H1 (cell line): ENCODE data around the gene NEU2. TPM values are rescaled to one million over a fixed set of nuclear protein-coding genes. Genes with fewer than 3 reads are reported as not detected.

Source experiments
- CTCF ChIA-PET: fragments of 300-600 bp; sonication (Branson Sonifier 250); formaldehyde crosslinking; loops from one replicate; lab custom pipeline; 2021; ENCODE audit not compliant: partially characterized antibody; lab: Charles Lee
- POLR2A ChIA-PET: fragments of 300-600 bp; sonication (Branson Sonifier 250); formaldehyde crosslinking; loops from one replicate; lab custom pipeline; 2021; ENCODE audit warnings: inconsistent platforms; ENCODE audit not compliant: partially characterized antibody; lab: Charles Lee
- DNase-seq, 2 experiments: peaks; one replicate each; pipeline versions ENCODE4 v3.0.0 to v3.0.0-alpha.2; 2010 to 2022; ENCODE audit warnings: low spot score in 2 of 2, low read depth in 1 of 2, mixed read lengths in 1 of 2
- FAIRE-seq: peaks from 2 replicates; lab custom pipeline; 2011; peaks lifted over from hg19 to GRCh38; lab: Jason Lieb, UNC
- H2AFZ ChIP-seq: 2 replicates; pipeline ENCODE4 v1.8.1; 2012; ENCODE audit warnings: low read length, inconsistent platforms
- H2AK5ac ChIP-seq: 2 replicates; pipeline ENCODE4 v1.6.1; 2013; ENCODE audit warnings: low read depth, low read length
- H2BK120ac ChIP-seq: replicated peaks from 2 replicates; pipeline ENCODE3; 2013; ENCODE audit warnings: low read depth, low read length, inconsistent platforms
- H2BK12ac ChIP-seq: 2 replicates; pipeline ENCODE4 v1.6.1; 2013; ENCODE audit warnings: low read depth, low read length
- H2BK15ac ChIP-seq: 2 replicates; pipeline ENCODE4 v1.6.1; 2013; ENCODE audit warnings: low read length
- H2BK20ac ChIP-seq: 2 replicates; pipeline ENCODE4 v1.6.1; 2013; ENCODE audit warnings: low read length
- H2BK5ac ChIP-seq: 2 replicates; pipeline ENCODE4 v1.6.1; 2013; ENCODE audit warnings: low read depth, low read length
- H3K14ac ChIP-seq: 2 replicates; pipeline ENCODE4 v1.6.1; 2013; ENCODE audit warnings: inconsistent platforms; ENCODE audit not compliant: insufficient read length
- H3K18ac ChIP-seq: 2 replicates; pipeline ENCODE4 v1.6.1; 2013; ENCODE audit warnings: low read length; ENCODE audit errors: extremely low read depth
- H3K23ac ChIP-seq: 2 replicates; pipeline ENCODE4 v1.6.1; 2013; ENCODE audit warnings: inconsistent platforms; ENCODE audit not compliant: insufficient read length
- H3K23me2 ChIP-seq: 2 replicates; pipeline ENCODE4 v1.6.1; 2013; ENCODE audit warnings: low read depth, low read length
- H3K27ac ChIP-seq: 2 replicates; pipeline ENCODE4 v1.6.1; 2011; ENCODE audit warnings: low read depth, low read length, inconsistent platforms
- H3K27me3 ChIP-seq, 4 experiments: replicated peaks in 1 of 4; 1 replicate in 1 of 4; 2 replicates in 3 of 4; pipeline versions ENCODE4 v1.6.1 to v1.8.1; 2011 to 2013; ENCODE audit warnings: low read length in 3 of 4, mild to moderate bottlenecking in 3 of 4, inconsistent platforms in 2 of 4, mixed read lengths in 2 of 4, moderate library complexity in 1 of 4; ENCODE audit not compliant: control insufficient read depth in 3 of 4, insufficient read depth in 3 of 4; ENCODE audit errors: extremely low read depth in 1 of 4
- H3K36me3 ChIP-seq, 4 experiments: 2 replicates each; pipeline versions ENCODE4 v1.6.1 to v1.8.1; 2011 to 2013; ENCODE audit warnings: mild to moderate bottlenecking in 4 of 4, low read length in 3 of 4, moderate library complexity in 2 of 4, control low read depth in 1 of 4, inconsistent platforms in 1 of 4; ENCODE audit not compliant: insufficient read depth in 4 of 4, control insufficient read depth in 2 of 4
- H3K4ac ChIP-seq: replicated peaks from 2 replicates; pipeline ENCODE3; 2013; ENCODE audit warnings: low read length, low read depth, mixed read lengths, inconsistent platforms; ENCODE audit not compliant: insufficient read length
- H3K4me1 ChIP-seq, 4 experiments: replicated peaks in 1 of 4; 1 replicate in 1 of 4; 2 replicates in 3 of 4; pipeline versions ENCODE4 v1.6.1 to v1.8.1; 2011 to 2013; ENCODE audit warnings: low read length in 3 of 4, inconsistent platforms in 2 of 4, mixed read lengths in 1 of 4; ENCODE audit not compliant: insufficient read depth in 4 of 4, control insufficient read depth in 3 of 4
- H3K4me2 ChIP-seq, 2 experiments: 2 replicates each; pipeline versions ENCODE4 v1.6.1 to v1.8.1; 2011 to 2013; ENCODE audit warnings: low read depth in 2 of 2, low read length in 2 of 2, control low read depth in 1 of 2, inconsistent platforms in 1 of 2, mild to moderate bottlenecking in 1 of 2; ENCODE audit not compliant: insufficient read depth in 1 of 2
- H3K4me3 ChIP-seq, 4 experiments: fragments of 200-600, 300-600 bp in 1 of 4; sonication (generic), shearing (Covaris generic), sonication (Bioruptor Twin) in 1 of 4; 2 replicates each; pipeline versions ENCODE4 v1.5.1 to v1.8.1; 2011 to 2016; ENCODE audit warnings: low read length in 4 of 4, low read depth in 3 of 4, control low read depth in 2 of 4, inconsistent platforms in 2 of 4, mild to moderate bottlenecking in 2 of 4, mixed read lengths in 1 of 4, moderate library complexity in 1 of 4; ENCODE audit not compliant: insufficient read depth in 2 of 4; ENCODE audit errors: extremely low read depth in 1 of 4
- H3K56ac ChIP-seq: replicated peaks from 2 replicates; pipeline ENCODE3; 2013; ENCODE audit warnings: low read depth, mild to moderate bottlenecking, mixed read lengths, low read length, inconsistent platforms; ENCODE audit not compliant: insufficient read length
- H3K79me1 ChIP-seq: 2 replicates; pipeline ENCODE4 v1.6.1; 2013; ENCODE audit warnings: low read depth, low read length, control low read depth
- H3K79me2 ChIP-seq, 2 experiments: 2 replicates each; pipeline versions ENCODE4 v1.6.1 to v1.8.1; 2012 to 2013; ENCODE audit warnings: low read length in 2 of 2, mild to moderate bottlenecking in 2 of 2, inconsistent platforms in 1 of 2; ENCODE audit not compliant: insufficient read depth in 2 of 2, control insufficient read depth in 1 of 2
- H3K9ac ChIP-seq, 4 experiments: replicated peaks in 1 of 4; 1 replicate in 1 of 4; 2 replicates in 3 of 4; pipeline versions ENCODE4 v1.6.1 to v1.8.1; 2011 to 2013; ENCODE audit warnings: low read depth in 3 of 4, low read length in 3 of 4, control low read depth in 2 of 4, mild to moderate bottlenecking in 2 of 4, moderate library complexity in 2 of 4, inconsistent platforms in 1 of 4; ENCODE audit errors: extremely low read depth in 1 of 4
- H3K9me3 ChIP-seq, 2 experiments: 2 replicates each; pipeline versions ENCODE4 v1.6.1 to v1.8.1; 2012 to 2013; ENCODE audit warnings: mild to moderate bottlenecking in 2 of 2, moderate library complexity in 2 of 2, control low read depth in 1 of 2, inconsistent platforms in 1 of 2, low read depth in 1 of 2, low read length in 1 of 2, mixed read lengths in 1 of 2; ENCODE audit not compliant: insufficient read depth in 2 of 2
- H4K20me1 ChIP-seq, 2 experiments: replicated peaks in 1 of 2; 2 replicates each; pipeline versions ENCODE3 to v1.8.1; 2011 to 2013; ENCODE audit warnings: inconsistent platforms in 2 of 2, low read length in 2 of 2, mild to moderate bottlenecking in 1 of 2; ENCODE audit not compliant: insufficient read depth in 2 of 2, control insufficient read depth in 1 of 2
- H4K5ac ChIP-seq: 2 replicates; pipeline ENCODE4 v1.6.1; 2013; ENCODE audit warnings: low read length, low read depth, mixed read lengths, inconsistent platforms; ENCODE audit not compliant: insufficient read length
- H4K8ac ChIP-seq: 2 replicates; pipeline ENCODE4 v1.8.0; 2013; ENCODE audit warnings: mild to moderate bottlenecking, moderate library complexity, low read length, inconsistent platforms; ENCODE audit not compliant: insufficient read depth; ENCODE audit errors: extremely low read depth
- H4K91ac ChIP-seq: replicated peaks from 2 replicates; pipeline ENCODE3; 2013; ENCODE audit warnings: low read length, mixed read lengths, inconsistent platforms; ENCODE audit not compliant: insufficient read length
- WGBS, 2 experiments: shearing (Covaris generic) in 1 of 2; methylation state at CpG; one replicate each; pipeline versions ENCODE4 v1.1.6 to v1.1.7; 2013 to 2015; ENCODE audit warnings: low lambda C conversion rate in 2 of 2, mixed read lengths in 2 of 2, inconsistent platforms in 1 of 2, low coverage in 1 of 2, missing lambda C conversion rate in 1 of 2; ENCODE audit not compliant: insufficient replicate concordance in 2 of 2, insufficient coverage in 1 of 2, insufficient read length in 1 of 2; ENCODE audit errors: extremely low coverage in 1 of 2, missing lambda C conversion rate in 1 of 2; 5-methylcytosine and 5-hydroxymethylcytosine counted together
- polyA plus RNA-seq, 7 experiments: library from polyadenylated mRNA; depleted of rRNA in 3 of 7; stranded (reverse) in 5 of 7; unstranded in 2 of 7; fragments of >200 nt in 5 of 7; fragments of 200-250 nt in 2 of 7; gene quantifications; 1 replicate in 5 of 7; 2 replicates in 1 of 7; 4 replicates in 1 of 7; pipeline versions ENCODE4 v1.2.1 to v1.2.3, GENCODE V29; 2011 to 2013; ENCODE audit warnings: missing spikeins in 2 of 7, mixed read lengths in 2 of 7
- total RNA-seq: library from RNA; stranded (reverse); fragmentation: NEBNext Ultra II Directional; extraction: Animal tissue kit (Norgen Biotek cat#: 25700); gene quantifications from 2 replicates; pipeline ENCODE4 v1.2.1, GENCODE V29; 2021

Gene NEU2
- total and polyA plus RNA-seq, 2 of the 8 experiments (the other 6 are each of a cell fraction or from before 2014, with no cell fraction given) = 0.12 TPM; not detected in 1

DNA sequence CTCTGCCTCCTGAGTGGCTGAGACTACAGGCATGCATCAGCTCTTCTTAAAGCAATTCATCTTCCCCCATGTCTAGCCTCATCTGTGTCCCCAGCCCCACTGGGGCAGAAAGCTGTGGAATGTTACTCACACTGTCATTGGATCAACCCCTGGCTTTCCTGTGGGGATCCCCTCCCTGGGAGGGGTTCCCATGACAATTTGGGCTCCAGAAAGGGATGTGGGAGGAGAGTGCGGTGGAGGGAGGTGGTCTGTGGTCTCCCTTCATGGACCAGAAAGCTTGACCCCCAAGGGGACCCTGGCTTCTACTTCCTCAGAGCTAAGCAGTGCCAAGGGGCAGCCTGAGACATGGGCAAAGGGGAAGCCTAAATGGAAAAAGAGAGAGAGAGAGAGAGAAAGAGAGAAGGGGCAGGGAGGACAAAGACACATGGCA lies 20.8 kb upstream of the NEU2 start:
- ChIA-PET CTCF (interaction anchor here (0.6 to 2.9 kb wide), 3 partner anchors 14 to 240 kb away, joined by 3 to 10 read pairs (median 3); partner anchors contain the start of gene ATG16L1), POLR2A (interaction anchor here (1.1 kb wide), 1 partner anchor 37 kb away, joined by 3 read pairs; no protein-coding TSS in a partner anchor)
- Histone ChIP-seq H4K5ac (no peak overlapping the region), H2AFZ (no peak overlapping the region), H3K36me3 (no peaks in the 10 kb centered on the region), H3K79me1 (no peaks in the 10 kb centered on the region), H3K79me2 (no peaks in the 10 kb centered on the region), H3K4me2 (no peak overlapping the region), H2BK5ac (no peak overlapping the region), H3K4ac (no peak overlapping the region), H2BK20ac (no peak overlapping the region), H2BK120ac (no peak overlapping the region), H3K9me3 (no peaks in the 10 kb centered on the region), H3K4me1 (no peaks in the 10 kb centered on the region), H3K18ac (no peak overlapping the region), H3K23ac (no peak overlapping the region), H4K91ac (no peak overlapping the region), H3K4me3 (no peak overlapping the region), H2AK5ac (no peak overlapping the region), H3K27me3 (no peaks in the 10 kb centered on the region), H3K56ac (no peak overlapping the region), H3K14ac (no peak overlapping the region), H2BK12ac (no peak overlapping the region), H3K9ac (no peak overlapping the region), H2BK15ac (no peak overlapping the region), H4K8ac (no peak overlapping the region), H3K27ac (no peak overlapping the region), H3K23me2 (peaks cover 10% of the 10 kb centered on the region; the same call in 1 of the 2 replicates), H4K20me1 (no peaks in the 10 kb centered on the region)
- DNase-seq (no peak), FAIRE-seq (no peak)
- WGBS, 2 experiments = 50% methylated on average over 1 of the region's 1 CpG; no CpG with 5 or more reads in 1 of the 2 experiments
